ENCODE data around the gene TMEM45A.
"Not testable (repeated sequence)": the region's sequence is repeated elsewhere in the genome, so short reads cannot be mapped to it uniquely, and the experiment has no call there.

TMEM45A gene, protein sequence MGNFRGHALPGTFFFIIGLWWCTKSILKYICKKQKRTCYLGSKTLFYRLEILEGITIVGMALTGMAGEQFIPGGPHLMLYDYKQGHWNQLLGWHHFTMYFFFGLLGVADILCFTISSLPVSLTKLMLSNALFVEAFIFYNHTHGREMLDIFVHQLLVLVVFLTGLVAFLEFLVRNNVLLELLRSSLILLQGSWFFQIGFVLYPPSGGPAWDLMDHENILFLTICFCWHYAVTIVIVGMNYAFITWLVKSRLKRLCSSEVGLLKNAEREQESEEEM

GRCh38 chr3:100492059-100493006, at the start of gene TMEM45A:
Gene TMEM45A (plus strand): TSS chr3:100492619. CDS start chr3:100555212, 62,593 bp downstream.
- peak; percentile 68 for DNase-seq

- no peak for DNase-seq
Observed at GRCh38 chr3:100443690-100444089, 48.7 kb upstream of the TMEM45A start.

DNA sequence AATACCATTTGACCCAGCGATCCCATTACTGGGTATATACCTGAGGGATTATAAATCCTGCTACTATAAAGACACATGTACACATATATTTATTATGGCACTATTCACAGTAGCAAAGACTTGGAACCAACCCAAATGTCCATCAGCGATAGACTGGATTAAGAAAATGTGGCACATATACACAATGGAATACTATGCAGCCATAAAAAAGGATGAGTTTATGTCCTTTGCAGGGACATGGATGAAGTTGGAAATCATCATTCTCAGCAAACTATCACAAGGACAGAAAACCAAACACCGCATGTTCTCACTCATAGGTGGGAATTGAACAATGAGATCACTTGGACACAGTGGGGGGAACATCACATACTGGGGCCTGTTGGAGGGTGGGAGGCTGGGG, 45.4 kb upstream of the TMEM45A start:
- not testable (repeated sequence) for DNase-seq

- no peak for DNase-seq
Observed at GRCh38 chr3:100448079-100448478, 44.3 kb upstream of the TMEM45A start.

- no peak for DNase-seq
Observed at GRCh38 chr3:100449214-100449613, 43.2 kb upstream of the TMEM45A start.

- no peak for DNase-seq
Observed at GRCh38 chr3:100454677-100455076, 37.7 kb upstream of the TMEM45A start.

DNA sequence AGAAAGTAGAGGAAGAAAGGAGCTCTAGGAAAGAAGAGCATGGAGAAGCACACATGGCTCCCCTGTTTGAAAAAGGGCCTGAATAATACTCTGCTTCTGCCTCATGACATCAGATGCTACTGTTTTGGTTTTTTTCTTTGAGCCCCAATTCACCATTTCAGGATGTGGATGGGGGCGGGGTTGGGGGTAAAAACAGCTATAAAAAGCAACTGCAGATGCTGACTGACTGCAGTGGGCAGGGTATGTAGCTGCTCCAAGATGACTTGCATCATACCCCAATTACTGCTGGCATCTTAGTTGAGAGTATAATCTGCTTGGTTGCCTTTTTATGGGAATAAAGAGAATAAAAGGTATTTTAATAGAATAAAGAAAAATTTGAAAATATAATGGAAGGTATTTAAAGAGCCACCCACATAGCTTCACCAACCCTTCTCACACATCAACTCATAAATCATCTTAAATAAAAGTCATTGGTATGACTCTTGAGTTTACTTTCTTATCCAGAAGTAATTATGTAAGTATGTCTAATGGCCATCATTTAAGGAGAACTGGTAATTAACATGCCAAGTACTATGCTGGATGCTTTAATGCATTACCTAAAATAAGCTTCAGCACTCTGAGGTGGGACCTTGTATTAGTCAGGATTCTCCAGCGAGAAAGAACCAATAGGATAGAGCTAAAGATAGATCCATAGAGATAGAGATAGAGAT, 36.4 kb upstream of the TMEM45A start:
- no peak for DNase-seq

GRCh38 chr3:100456745-100457144, 35.7 kb upstream of the TMEM45A start:
- no peak for DNase-seq

DNA sequence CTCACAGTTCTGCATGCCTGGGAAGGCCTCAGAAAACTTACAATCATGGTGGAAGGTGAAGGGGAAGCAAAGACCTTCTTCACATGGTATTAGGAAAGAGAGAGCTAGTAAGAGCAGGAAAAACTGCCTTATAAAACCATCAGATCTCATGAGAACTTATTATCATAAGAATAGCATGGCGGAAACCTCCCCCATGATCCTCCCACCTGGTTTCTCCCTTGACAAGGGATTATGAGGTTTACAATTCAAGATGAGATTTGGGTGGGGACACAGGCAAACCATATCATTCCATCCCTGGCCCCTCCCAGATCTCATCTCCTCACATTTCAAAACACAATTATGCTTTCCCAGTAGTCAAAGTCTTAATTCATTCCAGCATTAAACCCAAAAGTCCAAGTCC, 34.6 kb upstream of the TMEM45A start:
- no peak for DNase-seq

- no peak for DNase-seq
Observed at GRCh38 chr3:100458814-100459213, 33.6 kb upstream of the TMEM45A start.

- no peak for DNase-seq
Observed at GRCh38 chr3:100463002-100463401, 29.4 kb upstream of the TMEM45A start.

- no peak for DNase-seq
Observed at GRCh38 chr3:100463646-100464155, 28.7 kb upstream of the TMEM45A start.

DNA sequence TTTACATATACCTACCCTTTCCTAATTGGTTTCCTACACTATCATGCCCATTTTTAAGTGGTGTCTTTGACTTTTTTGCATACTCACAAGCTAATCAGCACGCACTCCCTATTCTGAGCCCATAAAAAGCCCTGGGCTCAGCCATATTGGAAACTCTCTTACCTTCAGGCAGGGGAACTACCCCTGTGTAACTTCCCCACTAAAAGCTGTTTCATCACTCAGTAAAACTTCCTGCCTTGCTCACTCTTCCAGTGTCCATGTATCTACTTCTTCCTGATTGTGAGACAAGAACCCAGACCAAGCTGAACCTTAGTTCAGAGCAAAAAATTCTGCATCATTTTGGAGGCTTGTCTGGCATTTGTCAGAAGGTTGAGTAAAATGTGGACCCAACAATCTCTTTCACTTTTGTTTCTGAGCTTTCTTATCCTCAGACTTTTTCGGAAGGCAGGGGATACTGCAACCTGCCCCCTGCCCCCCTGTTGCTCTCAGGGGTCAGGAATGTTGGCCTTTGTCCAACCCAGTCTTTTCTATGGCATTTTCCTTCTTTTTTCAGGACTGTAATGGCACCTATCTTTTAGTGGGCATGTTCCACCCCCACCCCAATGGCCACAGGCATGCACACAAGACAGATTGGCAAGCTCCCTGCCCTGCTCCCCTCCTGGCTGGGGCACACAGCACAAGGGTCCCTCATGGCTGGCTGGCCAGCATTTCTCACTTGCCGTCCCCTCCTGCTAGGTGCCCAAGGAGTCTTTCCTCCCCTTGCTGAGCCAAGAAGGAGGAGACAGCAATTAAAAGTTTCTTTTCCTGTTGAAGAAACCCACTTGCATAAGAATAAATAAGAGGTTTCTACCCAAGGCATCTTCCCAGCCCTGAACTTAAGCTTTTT, 26.3 kb upstream of the TMEM45A start:
- DNase-seq: no peak

DNA sequence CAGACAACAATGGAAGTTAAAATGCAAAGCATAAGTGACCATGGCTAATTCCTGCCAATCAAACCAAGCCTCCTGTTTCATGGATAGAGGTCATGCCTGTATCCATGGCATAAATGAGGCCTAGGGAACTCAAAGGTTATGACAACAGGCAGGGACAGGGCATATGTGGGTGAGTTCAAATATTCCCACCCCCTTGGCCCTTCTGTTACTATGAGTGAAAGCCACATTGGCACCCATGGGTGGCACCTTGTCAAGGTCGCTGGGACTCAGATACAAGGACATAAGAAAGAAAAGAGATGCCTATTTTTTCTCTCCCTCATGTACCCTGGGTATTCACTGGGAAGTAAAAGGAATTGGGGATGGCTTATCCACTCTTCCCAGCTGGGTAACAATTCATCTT, 25.3 kb upstream of the TMEM45A start:
- no peak for DNase-seq

- DNase-seq: no peak
Observed at GRCh38 chr3:100468676-100469075, 23.7 kb upstream of the TMEM45A start.

GRCh38 chr3:100470951-100471350, 21.5 kb upstream of the TMEM45A start:
- DNase-seq: no peak

DNA sequence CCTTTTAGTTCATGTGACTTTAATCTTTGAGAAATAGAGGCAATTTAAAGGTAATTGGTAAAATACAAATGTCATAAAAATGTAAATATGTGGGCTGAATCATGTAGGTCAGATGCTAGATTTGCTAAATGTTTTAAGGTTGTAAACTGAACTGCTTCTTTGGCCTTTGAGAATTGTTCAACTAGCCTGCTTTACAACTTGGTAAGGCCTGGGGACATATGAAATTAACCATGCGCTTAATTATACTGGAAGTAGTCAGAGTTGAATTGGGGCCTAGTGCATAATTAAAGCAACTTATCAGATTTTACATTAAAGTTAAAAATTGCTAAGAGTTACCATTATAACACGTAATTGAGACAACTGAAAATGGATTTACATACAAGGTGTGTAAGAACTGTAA, 21.0 kb upstream of the TMEM45A start:
- DNase-seq: no peak

DNA sequence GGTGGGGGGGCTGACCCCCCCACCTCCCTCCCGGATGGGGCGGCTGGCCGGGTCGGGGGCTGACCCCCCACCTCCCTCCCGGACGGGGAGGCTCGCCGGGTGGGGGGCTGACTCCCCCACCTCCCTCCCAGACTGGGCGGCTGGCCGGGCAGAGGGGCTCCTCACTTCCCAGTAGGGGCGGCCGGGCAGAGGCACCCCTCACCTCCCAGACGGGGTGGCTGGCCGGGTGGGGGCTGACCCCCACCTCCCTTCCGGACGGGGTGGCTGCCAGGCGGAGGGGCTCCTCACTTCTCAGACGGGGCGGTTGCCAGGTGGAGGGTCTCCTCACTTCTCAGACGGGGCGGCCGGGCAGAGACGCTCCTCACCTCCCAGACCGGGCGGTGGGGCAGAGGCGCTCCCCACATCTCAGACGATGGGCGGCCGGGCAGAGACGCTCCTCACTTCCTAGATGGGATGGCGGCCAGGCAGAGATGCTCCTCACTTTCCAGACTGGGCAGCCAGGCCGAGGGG, 14.5 kb upstream of the TMEM45A start:
- DNase-seq: not testable (repeated sequence)

GRCh38 chr3:100478521-100478920, 13.9 kb upstream of the TMEM45A start:
- DNase-seq: not testable (repeated sequence)

DNA sequence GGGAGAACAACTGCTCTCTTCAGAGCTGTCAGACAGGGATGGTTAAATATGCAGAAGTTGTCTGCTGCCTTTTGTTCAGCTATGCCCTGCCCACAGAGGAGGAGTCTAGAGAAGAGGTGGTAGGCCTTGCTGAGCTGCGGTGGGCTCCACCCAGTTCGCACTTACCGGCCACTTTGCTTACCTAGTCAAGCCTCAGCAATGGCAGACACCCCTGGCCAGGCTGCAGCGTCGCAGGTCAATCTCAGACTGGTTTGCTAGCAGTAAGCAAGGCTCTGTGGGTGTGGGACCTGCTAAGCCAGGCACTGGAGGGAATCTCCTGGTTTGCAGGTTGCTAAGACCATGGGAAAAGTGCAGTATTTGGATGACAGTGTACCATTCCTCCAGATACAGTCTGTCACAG, 12.3 kb upstream of the TMEM45A start:
- no peak for DNase-seq

- DNase-seq: no peak
Observed at GRCh38 chr3:100482176-100482575, 10.2 kb upstream of the TMEM45A start.

DNA sequence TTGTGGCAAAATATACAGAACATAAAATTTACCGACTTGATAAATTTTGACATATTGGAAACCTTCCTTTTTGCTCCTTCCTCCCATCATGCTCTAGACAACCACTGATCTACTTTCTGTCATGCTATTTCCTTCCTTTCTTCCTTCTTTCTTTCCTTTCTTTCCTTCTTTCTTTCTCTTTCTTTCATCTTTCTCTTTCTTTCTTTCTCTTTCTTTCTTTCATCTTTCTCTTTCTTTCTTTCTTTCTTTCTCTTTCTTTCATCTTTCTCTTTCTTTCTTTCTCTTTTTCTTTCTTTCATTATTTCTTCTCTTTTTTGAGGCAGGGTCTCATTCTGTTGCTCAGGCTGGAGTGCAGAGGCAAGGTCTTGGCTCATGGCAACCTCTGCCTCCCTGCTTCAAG, 8.9 kb upstream of the TMEM45A start:
- DNase-seq: no peak
